GM21619 (cell line): ENCODE results near the gene GRIK3.

Source experiments
- ATAC-seq: cut with Tn5 transposase; IDR thresholded peaks from one replicate; pipeline ENCODE4 v1.9.1; 2021; ENCODE audit not compliant: unreplicated experiment

Gene GRIK3

DNA sequence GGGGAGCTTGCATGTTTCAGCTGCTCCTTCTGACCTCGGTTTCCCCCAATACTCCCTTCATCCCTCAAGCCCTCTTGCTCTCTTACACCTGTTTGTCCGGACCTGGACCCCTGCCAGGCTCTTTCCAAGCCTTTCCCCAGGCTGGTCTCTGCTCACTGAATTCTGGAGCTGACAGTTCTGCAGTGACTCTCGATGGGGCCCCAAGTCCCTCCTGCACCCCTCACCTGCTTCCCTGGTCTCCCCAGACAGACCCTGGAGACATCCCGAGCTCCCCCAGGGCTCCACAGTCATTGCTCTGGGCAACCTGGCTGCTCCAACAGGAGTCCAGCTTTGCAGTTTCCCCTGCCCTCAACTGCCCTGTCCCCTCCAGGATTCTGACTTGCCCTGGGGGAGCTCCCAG, 198.6 kb downstream of the GRIK3 start:
- no peak for ATAC-seq

DNA sequence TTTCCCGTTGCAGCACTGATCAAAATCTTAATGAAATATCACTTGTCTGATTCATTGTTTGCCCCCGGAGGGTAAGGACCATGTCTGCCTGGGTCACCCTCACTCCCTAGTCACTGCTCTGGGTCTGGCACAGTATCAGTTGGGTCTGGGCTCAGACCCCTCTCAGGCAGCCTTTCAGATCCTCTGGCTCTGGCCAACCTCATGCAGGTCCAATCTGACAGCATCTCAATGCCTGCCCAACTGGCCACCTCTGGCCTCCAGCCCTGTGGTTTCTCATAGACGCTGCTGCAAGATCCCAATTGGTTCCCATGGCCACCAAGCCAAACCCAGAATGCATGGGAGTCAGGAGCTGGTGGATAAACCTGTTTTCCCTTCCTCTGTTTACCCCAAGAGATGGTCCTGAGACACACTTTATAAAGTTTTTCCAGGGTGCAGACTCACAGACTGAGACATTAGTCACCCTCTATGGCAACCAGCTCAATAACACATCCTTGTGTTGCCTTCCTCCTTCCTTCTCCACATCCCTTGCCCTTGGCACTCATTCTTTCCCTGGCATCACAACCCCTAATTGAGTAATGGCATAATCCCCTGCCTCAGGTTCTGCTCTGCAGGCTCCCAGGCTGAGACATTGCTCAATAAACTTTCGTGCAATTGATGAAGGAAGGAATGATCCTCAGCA, 199.2 kb downstream of the GRIK3 start:
- no peak for ATAC-seq

DNA sequence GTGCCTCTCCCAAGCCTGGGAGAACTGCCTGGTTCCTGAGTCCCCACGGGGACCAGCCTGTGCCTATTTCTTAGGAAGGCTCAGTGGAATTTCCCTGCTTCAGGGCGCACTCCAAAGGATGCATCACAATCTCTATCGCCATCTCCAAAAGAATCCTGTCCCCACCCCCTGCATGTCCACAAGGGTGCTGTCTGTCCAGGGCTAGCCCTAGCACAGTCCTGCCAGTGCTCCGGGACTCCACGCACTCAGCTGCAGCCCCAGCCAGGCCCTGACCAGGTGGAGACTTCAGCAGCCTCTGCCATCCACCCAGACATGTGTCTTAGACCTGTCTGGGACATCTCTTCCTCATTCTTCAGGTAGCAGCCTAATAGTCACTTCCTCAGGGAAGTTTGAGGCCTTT, 199.7 kb downstream of the GRIK3 start:
- ATAC-seq = no peak

DNA sequence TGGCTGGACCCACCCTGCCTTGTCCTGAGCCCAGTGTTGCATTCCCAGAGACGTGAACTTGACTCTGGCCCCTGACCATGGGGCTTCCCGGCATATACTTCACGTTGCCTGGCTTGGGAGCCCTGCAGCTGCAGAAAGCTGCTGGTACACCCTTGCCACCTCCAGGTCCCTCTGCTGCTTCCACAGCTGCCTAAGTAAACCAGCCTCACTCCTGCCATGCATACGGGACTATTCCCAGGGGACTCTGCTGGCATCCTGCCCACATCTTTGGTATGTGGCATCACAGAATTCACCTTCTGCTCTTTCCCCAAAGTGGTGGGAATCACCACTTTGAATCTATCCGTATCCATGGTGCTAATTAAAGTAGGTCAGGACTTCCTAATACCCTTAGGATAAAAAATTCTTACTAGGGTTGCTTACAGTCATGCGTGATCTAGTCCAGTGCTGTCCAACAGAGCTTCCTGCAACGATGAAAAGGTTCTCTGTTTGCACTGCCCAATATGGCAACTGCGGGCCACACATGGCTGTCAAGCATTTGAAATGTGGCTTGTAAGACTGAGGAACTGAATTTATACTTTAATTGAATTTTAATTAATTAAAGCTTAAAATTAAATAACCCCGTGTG, 203.0 kb downstream of the GRIK3 start:
- no peak for ATAC-seq

DNA sequence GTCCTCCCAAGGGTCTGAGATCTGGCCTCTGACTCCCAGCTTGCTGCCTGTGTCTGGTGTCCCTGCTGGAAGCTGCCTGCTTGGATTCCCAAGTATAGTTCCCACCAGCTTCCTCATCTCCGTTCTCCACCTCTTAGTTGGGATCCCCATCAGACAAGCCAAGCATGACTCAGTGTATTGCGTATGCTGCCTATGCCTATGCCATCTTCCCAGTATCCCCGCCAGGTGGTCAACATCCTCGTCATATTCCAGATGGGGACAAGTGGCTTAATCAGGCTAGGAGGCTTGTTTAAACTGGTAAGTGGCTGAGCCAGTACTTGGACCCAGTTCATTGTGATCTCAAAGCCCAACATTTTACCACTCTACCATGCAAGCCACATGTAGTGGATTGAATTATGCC, 204.4 kb downstream of the GRIK3 start:
- ATAC-seq = no peak

DNA sequence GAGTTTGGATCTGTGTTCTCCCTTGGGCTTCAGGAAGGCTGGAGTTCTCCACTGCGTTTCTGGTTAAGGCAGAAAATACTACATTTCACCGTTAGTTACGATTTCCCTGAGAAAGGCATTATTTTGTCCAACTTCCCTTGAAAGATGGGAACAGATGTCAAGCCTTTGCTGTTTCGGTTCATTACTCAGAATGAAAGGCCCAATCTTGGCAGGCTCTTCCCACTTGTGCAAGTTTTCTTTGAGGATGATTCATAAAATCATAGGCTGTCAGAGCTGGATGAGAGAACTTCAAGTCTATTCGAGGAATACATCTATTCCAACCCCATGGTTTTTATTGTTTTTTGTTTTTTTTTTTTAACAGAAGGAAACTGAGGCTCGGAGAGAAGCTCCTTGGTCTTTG, 205.2 kb downstream of the GRIK3 start:
- ATAC-seq = no peak

DNA sequence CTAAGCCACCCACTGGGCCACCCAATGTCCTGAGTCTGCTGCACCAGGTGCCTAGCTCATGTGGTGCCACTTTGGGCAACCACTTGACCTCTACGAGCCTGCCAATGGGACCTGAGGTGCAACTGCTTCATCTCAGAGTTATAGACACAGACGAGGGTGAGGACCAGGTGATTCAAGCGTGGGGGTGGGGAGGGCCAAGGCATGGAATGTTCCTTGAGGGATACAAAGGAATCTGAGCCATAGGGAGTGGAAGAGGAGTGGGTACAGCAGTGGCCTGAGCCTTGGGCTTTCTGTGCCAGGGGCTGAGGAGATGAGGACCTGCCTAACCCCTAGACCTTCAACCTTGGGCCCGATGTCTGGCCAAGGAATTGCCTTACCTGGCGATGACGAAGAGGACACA, 209.1 kb downstream of the GRIK3 start:
- ATAC-seq = no peak

DNA sequence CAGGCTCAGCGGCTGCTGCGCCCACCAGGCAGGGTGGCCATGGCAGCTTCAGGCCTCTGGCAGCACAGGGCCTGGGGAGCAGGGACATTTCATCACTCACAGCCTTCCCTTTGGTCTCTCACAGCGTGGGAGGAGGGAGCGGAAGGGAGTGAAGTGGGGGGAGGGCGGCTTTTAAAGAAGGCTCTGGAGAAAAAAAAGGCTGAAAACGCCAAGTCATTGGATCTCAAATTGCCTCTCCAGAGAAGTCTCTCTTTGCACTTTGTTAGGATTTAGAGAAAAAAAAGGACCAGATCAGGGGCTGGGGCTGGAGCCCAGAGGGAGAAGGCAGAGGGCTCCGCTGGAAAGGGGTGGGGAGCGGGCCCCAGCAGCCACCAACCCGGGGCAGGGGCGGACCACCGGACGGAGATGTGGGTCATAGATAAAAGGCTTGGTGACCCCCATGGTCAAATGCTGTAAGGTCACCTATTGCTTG, 209.9 kb downstream of the GRIK3 start:
- no peak for ATAC-seq

DNA sequence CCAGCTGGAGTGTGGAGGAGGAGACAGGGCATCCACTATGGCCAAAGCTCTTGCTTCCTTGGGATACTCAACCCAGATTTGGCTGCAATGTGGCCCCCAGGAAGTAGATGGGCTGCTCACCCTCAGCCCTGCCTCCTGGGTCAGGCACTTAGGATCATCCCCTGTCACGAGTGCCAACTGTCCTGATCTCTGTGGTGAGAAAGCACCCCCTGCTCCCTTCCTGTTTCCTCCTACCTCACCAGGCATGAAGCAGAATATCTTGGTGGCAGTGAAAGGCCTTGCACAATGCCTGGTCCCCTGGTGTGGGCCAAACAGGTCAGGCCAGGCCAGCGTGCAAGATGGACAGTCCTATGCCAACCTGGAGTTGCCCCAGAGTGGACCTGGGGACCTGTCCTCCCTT, 211.7 kb downstream of the GRIK3 start:
- no peak for ATAC-seq

DNA sequence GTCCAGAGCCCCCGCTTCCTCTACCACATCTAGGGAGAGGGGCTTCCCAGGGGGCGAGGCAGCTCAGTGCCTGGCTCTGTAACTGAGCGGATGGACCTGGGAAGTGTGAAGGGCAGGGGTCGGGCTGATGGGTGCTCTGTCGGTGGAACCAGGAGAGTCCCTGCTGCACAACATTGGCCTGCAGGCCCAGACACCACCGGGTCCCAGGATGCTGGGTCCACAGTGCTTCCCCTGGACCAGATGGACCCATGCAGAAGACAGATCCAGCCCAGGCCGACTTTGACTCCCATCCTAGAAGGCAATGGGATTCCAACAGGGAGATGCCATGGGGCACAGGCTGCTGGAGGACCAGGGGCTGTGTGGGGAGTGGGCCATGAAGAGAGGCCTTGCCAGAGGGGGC, 212.9 kb downstream of the GRIK3 start:
- ATAC-seq = no peak

DNA sequence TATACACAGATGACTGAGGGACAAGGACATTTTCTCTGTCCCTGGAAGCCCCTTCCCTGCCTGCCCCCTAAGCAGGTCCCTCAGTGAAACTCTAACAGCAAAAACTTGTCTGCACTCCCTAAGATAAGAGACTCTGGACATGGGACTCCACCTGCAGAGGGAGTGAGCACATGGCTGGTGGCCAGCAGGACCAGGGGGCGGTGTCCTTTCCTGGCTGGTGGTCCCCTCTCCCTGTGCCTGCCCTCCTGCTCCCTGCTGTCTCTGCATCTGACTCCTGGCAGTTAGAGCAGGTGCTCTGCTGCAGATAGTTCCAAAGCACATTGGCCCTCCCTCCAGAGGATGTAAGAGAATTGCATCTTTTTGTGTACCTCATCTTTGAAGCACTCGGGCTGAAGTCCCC, 215.5 kb downstream of the GRIK3 start:
- ATAC-seq = no peak

DNA sequence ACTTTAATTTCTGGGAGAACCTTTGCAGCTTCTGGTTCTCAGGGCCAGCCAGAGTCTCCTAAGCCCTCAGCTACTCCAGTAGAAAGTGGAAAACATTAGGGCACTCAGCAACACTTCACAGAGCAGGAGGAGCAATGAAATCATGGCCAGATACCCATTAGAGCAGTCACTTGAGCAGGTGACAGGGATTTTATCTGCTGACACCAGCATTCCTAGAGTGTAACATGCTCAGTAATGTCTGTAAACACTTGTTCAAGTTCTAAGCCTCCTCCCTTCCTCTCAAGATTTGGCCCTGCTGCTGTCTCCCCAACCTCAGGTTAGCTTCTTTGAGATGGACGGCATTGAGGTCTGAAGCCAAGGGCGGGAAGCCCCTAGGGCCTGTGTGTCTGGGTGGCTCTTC, 218.0 kb downstream of the GRIK3 start:
- no peak for ATAC-seq

DNA sequence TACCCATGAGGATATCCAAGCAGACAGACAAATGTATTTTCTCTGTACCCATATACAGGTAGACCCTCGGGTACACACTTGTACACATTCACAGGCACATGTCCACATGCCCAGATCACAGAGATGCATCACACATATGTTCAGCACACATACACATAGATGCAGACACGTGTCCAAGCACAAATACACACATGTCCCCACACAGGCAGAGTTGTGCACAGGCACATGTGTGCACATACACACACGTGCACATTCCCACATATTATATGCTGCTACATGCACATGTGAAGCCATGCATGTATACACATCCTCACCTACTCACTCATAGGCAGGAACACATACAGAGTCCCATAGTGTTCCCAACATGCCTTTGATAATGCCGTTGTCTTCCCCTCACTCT, 219.5 kb downstream of the GRIK3 start:
- ATAC-seq = no peak

DNA sequence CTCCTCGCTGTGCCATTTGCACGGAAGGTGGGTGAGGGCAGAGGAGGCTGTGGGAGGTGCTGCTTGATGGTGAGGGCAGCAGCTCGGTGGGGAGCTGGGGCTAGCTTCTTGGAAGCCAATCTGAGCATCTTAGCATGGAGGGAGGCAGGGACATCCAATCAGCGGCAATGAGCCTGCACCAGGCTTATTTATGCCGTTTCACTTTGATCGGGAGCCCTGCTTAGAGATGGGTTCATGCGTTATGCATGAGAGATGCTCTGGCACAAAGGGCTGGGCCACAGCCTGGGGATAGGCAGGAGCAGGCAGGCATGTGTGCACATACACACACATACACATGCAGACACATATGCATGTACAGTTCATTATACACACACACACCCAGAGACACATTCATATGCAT, 220.2 kb downstream of the GRIK3 start:
- no peak for ATAC-seq

DNA sequence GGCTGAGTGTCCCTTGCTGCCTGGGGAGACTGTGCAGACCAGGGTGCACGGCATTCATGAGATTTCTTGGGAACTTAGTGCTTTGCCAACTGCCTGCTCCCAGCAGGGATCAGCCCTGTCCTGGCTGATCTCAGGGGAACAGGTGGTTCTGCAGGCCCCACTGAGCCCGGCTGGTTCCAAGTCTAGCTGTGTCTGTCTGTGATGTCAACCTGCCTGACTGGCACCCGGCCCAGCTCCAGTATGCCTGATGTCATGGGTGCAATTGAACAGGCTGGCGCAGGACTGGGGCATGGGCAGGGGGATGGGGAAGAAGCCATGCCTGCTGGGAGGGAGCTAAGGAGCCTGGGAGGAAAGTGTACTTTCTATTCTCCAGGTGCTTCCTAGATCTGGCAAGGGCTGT, 227.1 kb downstream of the GRIK3 start:
- ATAC-seq = no peak

DNA sequence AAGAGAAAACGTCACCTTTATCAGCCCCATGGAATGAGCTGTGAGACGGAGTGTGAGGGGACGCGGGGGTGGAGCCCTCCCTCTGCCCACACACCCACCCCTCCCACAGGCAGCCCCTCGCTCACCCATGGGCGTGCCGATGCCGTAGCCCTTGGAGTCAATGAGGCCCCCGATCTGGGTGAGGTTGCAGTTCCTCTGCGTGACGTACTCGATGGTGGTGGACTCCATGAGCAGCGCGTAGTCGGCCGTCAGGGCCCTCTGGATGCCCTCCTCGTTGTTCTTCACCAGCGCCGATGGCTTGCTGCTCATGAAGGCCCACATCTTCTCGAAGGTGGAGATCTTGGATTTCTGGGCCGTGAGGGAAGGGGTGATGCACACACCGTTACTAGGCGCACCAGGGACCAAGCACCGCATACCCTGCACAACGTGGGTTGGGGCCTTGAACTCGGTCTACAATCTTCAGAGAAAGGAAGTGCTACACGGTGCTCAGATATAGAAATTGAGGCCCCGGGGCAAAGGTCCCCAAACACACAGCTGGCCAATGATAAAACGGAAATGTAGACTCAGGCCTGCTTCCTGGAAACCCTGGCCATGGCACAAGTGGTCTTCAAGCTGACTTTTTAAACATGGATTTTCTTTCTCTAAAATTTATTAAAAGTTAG, 228.2 kb downstream of the GRIK3 start:
- ATAC-seq = no peak

DNA sequence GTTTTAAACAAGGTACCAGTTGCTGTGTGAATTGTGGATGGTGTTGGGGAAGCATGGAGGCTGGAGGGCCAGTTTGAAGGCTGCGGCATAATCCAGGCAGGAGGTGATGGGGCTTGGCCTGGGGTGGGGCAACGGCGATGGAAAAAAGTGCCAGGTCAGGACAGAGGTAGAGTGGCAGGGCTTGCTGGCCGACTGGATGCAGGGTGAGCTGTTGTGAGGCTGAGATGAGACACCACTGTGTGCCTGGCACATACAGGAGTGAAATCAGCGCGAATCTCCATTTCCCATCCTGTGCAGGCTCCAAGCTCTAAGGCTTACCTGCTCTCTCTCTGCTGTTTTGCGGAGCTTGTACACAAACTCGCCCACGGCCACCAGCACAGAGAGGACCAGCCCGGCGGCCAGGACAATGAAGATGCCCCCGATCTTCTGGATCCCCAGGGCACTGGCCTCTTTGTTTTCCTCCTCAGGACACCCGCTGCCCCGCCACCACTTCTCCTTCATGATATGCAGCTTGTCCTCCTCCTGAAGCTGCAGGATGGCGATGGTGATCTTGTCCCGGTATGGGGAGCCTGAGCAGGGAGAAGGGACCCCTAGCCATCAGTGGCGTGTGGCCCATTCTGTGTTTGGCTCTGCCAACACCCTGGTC, 229.5 kb downstream of the GRIK3 start:
- ATAC-seq = no peak

DNA sequence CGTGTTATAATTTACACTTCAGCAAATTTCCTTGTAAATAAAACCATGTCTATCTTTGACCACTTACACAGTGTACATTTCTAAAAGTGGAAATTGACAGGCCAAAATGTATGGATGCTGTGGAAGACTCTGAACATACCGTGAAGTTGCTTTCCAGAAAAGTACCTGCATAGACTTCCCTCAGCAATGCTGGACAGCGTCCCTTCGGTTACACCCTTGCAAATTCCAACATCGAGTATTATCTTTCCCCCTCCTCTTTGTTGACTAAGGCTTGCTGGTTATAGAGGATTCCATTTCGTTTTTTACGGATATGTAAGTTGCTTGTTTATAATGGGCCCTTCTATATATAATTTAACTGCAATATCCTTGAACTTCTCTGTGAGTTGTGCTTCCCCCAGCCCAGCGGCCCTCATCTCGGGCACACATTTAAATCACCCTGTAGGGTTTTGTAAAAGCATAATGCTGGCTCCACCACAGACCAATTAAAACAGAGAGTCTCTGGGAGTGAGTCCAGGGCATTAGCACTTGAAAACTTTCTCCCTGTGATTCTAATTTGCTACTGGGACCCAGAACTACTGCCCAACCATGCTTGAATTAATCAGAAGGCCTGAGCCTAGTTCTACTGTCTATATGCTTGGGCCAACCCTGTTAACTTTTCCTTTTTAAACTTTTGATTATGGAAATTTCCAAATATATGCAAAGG, 230.3 kb downstream of the GRIK3 start:
- ATAC-seq = no peak

DNA sequence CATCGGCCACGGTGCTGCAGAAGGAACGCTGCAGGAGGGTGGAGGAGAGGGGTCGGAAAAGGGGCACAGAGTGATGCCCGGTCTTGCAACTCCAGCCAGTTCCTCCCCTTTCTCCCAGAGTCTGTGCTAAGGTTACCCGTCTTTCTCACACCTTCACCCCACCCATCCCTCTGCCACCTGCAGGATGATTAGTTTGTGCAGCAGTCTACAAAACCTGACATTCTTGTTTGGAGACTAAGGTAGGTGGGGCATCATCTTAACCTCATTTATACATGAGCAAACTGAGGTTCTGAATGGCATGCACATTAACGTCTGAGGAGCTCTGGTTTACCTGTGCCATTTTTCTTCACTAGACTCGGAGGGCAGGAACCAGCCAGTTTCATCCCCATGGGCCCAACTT, 232.3 kb downstream of the GRIK3 start:
- no peak for ATAC-seq

DNA sequence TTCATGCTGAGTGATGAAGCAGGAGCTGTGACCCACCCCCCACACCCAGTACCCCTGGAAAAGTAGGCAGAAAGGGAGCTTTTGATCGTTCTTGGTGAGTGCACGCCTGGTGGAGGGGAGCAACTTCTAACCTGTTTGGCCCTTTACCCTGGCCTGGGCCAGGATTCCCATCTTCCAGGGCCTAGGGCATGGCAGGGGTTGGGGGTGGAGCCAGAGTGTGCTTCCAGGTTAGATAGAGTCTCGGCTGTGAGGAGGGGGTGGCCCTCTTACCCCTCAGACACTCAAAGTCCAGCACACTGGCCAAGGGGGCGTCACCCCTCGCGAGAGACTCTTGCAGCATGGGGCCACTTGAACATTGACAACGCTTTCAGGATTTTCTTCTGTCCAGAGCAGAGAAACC, 236.6 kb downstream of the GRIK3 start:
- no peak for ATAC-seq

DNA sequence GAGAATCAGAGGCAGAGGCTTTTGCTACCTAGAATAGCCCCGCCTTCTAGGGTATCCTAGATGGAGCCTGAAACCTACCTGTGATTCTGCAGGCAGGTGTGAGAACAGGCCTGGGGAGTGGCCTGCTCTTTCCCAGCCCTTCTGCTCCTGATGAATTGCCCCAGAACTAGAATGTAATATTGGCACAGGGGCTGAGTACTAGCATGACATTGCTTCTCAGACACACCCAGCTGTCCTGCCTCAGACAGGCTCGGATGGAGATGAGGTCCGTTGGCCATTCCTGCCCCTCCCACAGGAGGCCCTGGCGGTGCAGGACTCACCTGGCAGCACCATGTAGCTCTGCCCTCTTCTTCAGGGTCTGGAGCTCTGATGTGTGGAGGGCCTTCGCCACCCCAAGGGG, 237.6 kb downstream of the GRIK3 start:
- no peak for ATAC-seq
